Tibial artery (tissue), 4 donors: ENCODE data around the gene CEND1.

Experiments used
- DNase-seq, 2 donors: peaks; one replicate each; pipeline ENCODE4 v3.0.0-alpha.2; 2019
- H3K27ac ChIP-seq, 2 donors: fragments of 200-600 bp; sonication (generic) in 1 of 2; 1 replicate in 1 of 2; 2 replicates in 1 of 2; pipeline ENCODE4 v1.5.1; 2018 to 2019; ENCODE audit warnings: mild to moderate bottlenecking in 1 of 2
- H3K27me3 ChIP-seq, 2 donors: fragments of 200-600 bp; sonication (generic) in 1 of 2; one replicate each; pipeline versions ENCODE4 v1.5.1 to v1.6.0; 2016 to 2019
- H3K36me3 ChIP-seq, 3 donors: fragments of 200-600 bp; sonication (generic) in 2 of 3; one replicate each; pipeline ENCODE4 v1.5.1; 2016 to 2019; ENCODE audit warnings: mild to moderate bottlenecking in 2 of 3
- H3K4me1 ChIP-seq, 4 donors: fragments of 200-600 bp; sonication (generic) in 2 of 4; 1 replicate in 3 of 4; 2 replicates in 1 of 4; pipeline ENCODE4 v1.5.1; 2016 to 2019
- H3K4me3 ChIP-seq, 2 donors: fragments of 200-600 bp; sonication (generic) in 1 of 2; 1 replicate in 1 of 2; 2 replicates in 1 of 2; pipeline ENCODE4 v1.5.1; 2018 to 2019; ENCODE audit warnings: mild to moderate bottlenecking in 2 of 2
- H3K9me3 ChIP-seq, 3 donors: fragments of 200-600 bp; sonication (generic) in 1 of 3; one replicate each; pipeline ENCODE4 v1.5.1; 2016 to 2019
- intact Hi-C: fragments of 100-400 bp; cut with DNase I; formaldehyde crosslinking; loops from one replicate; pipeline ENCODE4 v1.15.0; 2023; ENCODE audit warnings: low total_unique reads
- TF ChIP-seq, protein P1 (sequence below), 2 experiments: fragments of 200-600 bp in 1 of 2; fragments of 450-650 bp in 1 of 2; IDR thresholded peaks; one replicate each; pipeline ENCODE4 v1.5.1; 2017 to 2019; ENCODE audit warnings: antibody characterized with exemption in 2 of 2, mild to moderate bottlenecking in 1 of 2, moderate library complexity in 1 of 2

Gene CEND1

GRCh38 chr11:830295-831117, 40.6 kb upstream of the CEND1 start:
- peak in 1 of 2 donors; percentile 91 for DNase-seq
- peaks cover 4 to 5% (median 5%) of the 10 kb centered on the region in 3 donors for H3K36me3 ChIP-seq
- H3K9me3 ChIP-seq = no peaks in the 10 kb centered on the region
- H3K4me1 ChIP-seq = peaks cover 0 to 89% (median 72%) of the 10 kb centered on the region in 4 donors
- intact Hi-C loops = no loop called here
- TF ChIP-seq, protein P1, sequence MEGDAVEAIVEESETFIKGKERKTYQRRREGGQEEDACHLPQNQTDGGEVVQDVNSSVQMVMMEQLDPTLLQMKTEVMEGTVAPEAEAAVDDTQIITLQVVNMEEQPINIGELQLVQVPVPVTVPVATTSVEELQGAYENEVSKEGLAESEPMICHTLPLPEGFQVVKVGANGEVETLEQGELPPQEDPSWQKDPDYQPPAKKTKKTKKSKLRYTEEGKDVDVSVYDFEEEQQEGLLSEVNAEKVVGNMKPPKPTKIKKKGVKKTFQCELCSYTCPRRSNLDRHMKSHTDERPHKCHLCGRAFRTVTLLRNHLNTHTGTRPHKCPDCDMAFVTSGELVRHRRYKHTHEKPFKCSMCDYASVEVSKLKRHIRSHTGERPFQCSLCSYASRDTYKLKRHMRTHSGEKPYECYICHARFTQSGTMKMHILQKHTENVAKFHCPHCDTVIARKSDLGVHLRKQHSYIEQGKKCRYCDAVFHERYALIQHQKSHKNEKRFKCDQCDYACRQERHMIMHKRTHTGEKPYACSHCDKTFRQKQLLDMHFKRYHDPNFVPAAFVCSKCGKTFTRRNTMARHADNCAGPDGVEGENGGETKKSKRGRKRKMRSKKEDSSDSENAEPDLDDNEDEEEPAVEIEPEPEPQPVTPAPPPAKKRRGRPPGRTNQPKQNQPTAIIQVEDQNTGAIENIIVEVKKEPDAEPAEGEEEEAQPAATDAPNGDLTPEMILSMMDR (IDR thresholded peaks at IDR 0.05) = no peak
- peaks cover 0 to 66% of the 10 kb centered on the region in 2 donors for H3K27me3 ChIP-seq
- H3K27ac ChIP-seq = peak overlapping the region in 1 of 2 donors; percentile 41
- H3K4me3 ChIP-seq = peak overlapping the region; percentile 41

DNA sequence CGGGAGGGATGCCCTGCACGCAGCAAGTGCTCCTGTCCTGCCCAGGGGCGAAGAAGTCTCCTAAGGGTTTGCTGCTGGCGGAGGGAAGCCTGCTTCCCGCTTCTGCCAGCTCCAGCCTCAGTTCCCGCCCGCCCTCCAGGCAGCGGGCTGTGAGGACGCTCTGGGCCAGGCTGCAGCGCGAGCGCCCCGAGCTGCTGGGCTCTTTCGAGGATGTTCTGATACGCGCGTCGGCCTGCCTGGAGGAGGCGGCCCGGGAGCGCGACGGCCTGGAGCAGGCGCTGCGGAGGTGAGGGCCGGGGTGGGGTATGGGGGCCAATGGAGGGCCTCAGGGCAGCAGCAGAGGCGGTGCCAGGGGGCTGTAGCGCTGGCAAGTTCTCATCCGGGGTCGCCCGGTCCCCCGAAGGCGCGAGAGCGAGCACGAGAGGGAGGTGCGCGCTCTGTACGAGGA, 40.0 kb upstream of the CEND1 start:
- H3K4me1 ChIP-seq = peaks cover 0 to 88% (median 66%) of the 10 kb centered on the region in 4 donors
- TF ChIP-seq, protein P1 (IDR thresholded peaks at IDR 0.05) = no peak
- peak overlapping the region; percentile 41 for H3K4me3 ChIP-seq
- intact Hi-C loops = no loop called here
- H3K27me3 ChIP-seq = peaks cover 0 to 72% of the 10 kb centered on the region in 2 donors
- H3K36me3 ChIP-seq = peaks cover 10 to 12% (median 11%) of the 10 kb centered on the region in 3 donors
- no peak for DNase-seq
- H3K27ac ChIP-seq = peak overlapping the region in 1 of 2 donors; percentile 41
- H3K9me3 ChIP-seq = no peaks in the 10 kb centered on the region

DNA sequence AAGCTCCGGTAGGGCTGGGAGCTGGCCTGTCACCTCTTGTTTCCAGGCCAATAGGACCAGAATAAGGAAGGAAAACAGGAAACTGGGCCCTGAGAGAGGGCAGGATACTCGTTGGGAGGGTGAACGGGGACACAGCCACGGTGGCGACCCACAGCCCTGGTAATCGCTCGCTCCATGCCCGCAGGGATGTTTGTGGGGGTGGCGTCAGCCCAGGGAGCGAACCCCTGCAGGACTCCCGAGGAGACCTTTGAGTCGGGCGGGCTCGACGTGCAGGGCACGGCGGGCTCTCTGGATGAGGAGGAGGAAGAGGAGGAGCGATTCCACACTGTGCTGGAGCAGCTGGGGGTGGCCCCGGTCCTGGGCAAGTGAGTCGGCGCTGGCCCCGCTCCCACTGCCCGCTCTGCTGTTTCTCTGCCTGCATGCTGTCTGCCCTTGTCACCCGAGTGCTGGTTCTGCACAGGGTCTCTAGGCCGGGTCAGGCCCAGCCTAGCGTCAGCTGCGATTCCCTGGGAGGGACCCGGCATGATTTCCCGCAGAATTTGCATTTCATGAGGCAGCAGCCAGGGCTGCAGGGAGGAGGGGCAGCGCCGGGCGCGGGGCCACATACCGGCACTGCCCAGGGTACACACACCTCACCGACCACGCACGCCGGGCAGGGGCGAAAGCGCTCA, 39.4 kb upstream of the CEND1 start:
- peak in 1 of 2 donors; percentile 78 for DNase-seq
- Histone ChIP-seq H3K36me3 (peaks cover 16 to 17% (median 17%) of the 10 kb centered on the region in 3 donors), H3K27ac (peak overlapping the region in 1 of 2 donors; percentile 41), H3K9me3 (no peaks in the 10 kb centered on the region), H3K4me1 (peaks cover 0 to 88% (median 61%) of the 10 kb centered on the region in 4 donors), H3K27me3 (peaks cover 0 to 78% of the 10 kb centered on the region in 2 donors), H3K4me3 (peak overlapping the region; percentile 41)
- intact Hi-C loops = no loop called here
- TF ChIP-seq, protein P1 (IDR thresholded peaks at IDR 0.05) = no peak

DNA sequence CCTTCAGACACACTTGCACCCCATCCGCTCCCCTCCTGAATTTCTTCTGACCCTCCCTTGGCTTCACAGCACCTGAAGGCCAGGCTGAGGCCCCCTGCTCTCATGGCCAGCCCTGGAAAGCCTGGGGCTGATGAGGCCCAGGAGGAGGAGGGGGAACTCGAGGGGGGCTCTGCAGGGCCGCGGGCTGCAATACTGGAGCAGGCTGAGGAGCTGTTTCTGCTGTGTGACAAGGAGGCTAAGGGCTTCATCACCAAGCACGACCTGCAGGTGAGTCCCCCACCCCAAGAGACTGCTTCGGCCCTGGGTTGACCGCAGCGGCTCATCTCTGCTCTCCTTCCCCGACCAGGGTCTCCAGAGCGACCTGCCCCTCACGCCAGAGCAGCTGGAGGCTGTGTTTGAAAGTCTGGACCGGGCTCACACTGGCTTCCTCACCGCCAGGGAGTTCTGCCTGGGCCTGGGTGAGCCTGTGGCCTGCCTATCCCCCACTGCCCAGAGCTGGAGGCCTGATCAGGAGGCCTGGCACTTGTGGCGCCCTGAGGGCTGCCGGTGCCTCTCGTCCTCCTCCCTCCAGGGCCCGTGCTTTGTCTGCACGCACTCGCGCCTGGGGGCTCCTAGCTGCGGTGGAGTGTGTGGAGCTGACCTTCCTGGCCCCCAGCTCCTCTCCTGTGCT, 38.8 kb upstream of the CEND1 start:
- H3K4me3 ChIP-seq = no peak overlapping the region
- peaks cover 0 to 88% (median 54%) of the 10 kb centered on the region in 4 donors for H3K4me1 ChIP-seq
- H3K36me3 ChIP-seq = peaks cover 23 to 24% (median 23%) of the 10 kb centered on the region in 3 donors
- peaks cover 0 to 81% of the 10 kb centered on the region in 2 donors for H3K27me3 ChIP-seq
- intact Hi-C loops = no loop called here
- H3K27ac ChIP-seq = peak overlapping the region in 1 of 2 donors; percentile 41
- no peak for DNase-seq
- TF ChIP-seq, protein P1 (IDR thresholded peaks at IDR 0.05) = no peak
- H3K9me3 ChIP-seq = no peaks in the 10 kb centered on the region

DNA sequence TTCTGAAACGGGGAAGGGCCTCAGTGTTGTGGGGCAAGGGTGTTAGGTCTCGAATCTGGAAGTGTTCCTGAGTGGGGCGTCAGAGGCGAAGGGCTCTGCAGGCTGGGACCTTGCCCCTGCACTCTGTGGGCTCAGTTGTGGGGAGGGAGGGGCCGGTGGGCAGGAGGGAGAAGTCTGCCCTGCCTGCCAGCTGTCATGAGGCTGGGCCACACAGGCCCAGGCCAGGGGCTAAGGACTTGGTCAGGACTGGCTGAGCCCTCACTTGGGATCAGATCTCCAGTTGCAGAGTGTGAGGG, 38.0 kb upstream of the CEND1 start, which contains the start of gene CRACR2B:
Gene CRACR2B, plus strand, starts transcription at position 23 of the 296 bp plus-strand sequence. CDS start 689 bp downstream, outside the sequence.
- H3K27ac ChIP-seq = peak within 1 kb of the TSS in 1 of 2 donors; percentile 41
- TF ChIP-seq, protein P1 (IDR thresholded peaks at IDR 0.05) = no peak
- H3K9me3 ChIP-seq = no peaks in the 10 kb centered on the region
- peaks cover 31 to 32% (median 31%) of the 10 kb centered on the region in 3 donors for H3K36me3 ChIP-seq
- intact Hi-C loops = no loop called here
- peaks cover 0 to 92% (median 53%) of the 10 kb centered on the region in 4 donors for H3K4me1 ChIP-seq
- peaks cover 0 to 81% of the 10 kb centered on the region in 2 donors for H3K27me3 ChIP-seq
- H3K4me3 ChIP-seq = peak within 1 kb of the TSS; percentile 38 to 48
- DNase-seq = no peak
